ENCODE results near the gene TMA7B. TPM values are rescaled to one million over a fixed set of nuclear protein-coding genes. Genes with fewer than 3 reads are reported as not detected.

The TMA7B gene
- polyA plus RNA-seq, 1 of the 3 experiments (the other 2 are of a cell fraction) = not detected

GRCh38 chr22:39910876-39911613 lies 49.2 kb upstream of the TMA7B start:
- WGBS (ENCODE audit: low lambda C conversion rate) = 85% methylated on average over 9 of the region's 9 CpGs
- H3K4me2 ChIP-seq = no peak overlapping the region
- no peaks in the 10 kb centered on the region for H3K36me3 ChIP-seq (replicated peaks in 1 of 2; ENCODE audit: control insufficient read depth in 1 of 2, insufficient read depth in 2 of 2, low read length in 1 of 2)
- ChIA-PET POLR2A (no interaction called here), CTCF (interaction anchor here (0.6 kb wide), 2 partner anchors 19 to 32 kb away, joined by 3 read pairs; no protein-coding TSS in a partner anchor)
- no peaks in the 10 kb centered on the region for H4K20me1 ChIP-seq (ENCODE audit: insufficient read depth)
- H3K27me3 ChIP-seq (ENCODE audit: insufficient read depth) = no peaks in the 10 kb centered on the region
- no peak overlapping the region for H2AFZ ChIP-seq (ENCODE audit: low read depth)
- no peak for TF ChIP-seq TAF1 (IDR thresholded peaks at IDR 0.05; ENCODE audit: borderline replicate concordance, low read depth, low read length)
- no peaks in the 10 kb centered on the region for H3K79me2 ChIP-seq (ENCODE audit: insufficient read depth)
- H3K27ac ChIP-seq (ENCODE audit: low read depth in 2 of 2, low read length in 1 of 2) = no peak overlapping the region
- H3F3A ChIP-seq (replicated peaks; ENCODE audit: insufficient read depth) = no peaks in the 10 kb centered on the region
- DNase-seq = no peak
- no peak overlapping the region for H3K9ac ChIP-seq
- H3K4me1 ChIP-seq (ENCODE audit: control insufficient read depth in 1 of 2, insufficient read depth in 2 of 2, low read depth in 1 of 2, low read length in 1 of 2) = no peaks in the 10 kb centered on the region; a peak in 1 of 4 replicates
- H3K9me3 ChIP-seq = no peaks in the 10 kb centered on the region
- no peaks in the 10 kb centered on the region for H3K9me2 ChIP-seq
- no peak overlapping the region for H3K4me3 ChIP-seq (ENCODE audit: low read depth in 2 of 2, low read length in 1 of 2)

- Histone ChIP-seq H4K20me1 (ENCODE audit: insufficient read depth) (no peaks in the 10 kb centered on the region), H3K27me3 (ENCODE audit: insufficient read depth) (no peaks in the 10 kb centered on the region), H3K79me2 (ENCODE audit: insufficient read depth) (no peaks in the 10 kb centered on the region), H3K27ac (ENCODE audit: low read depth in 2 of 2, low read length in 1 of 2) (no peak overlapping the region), H3K9ac (no peak overlapping the region), H3K4me1 (ENCODE audit: control insufficient read depth in 1 of 2, insufficient read depth in 2 of 2, low read depth in 1 of 2, low read length in 1 of 2) (no peaks in the 10 kb centered on the region; a peak in 1 of 4 replicates), H3K9me2 (no peaks in the 10 kb centered on the region), H3K4me2 (no peak overlapping the region), H3K4me3 (ENCODE audit: low read depth in 2 of 2, low read length in 1 of 2) (no peak overlapping the region), H3F3A (replicated peaks; ENCODE audit: insufficient read depth) (no peaks in the 10 kb centered on the region), H2AFZ (ENCODE audit: low read depth) (no peak overlapping the region), H3K9me3 (no peaks in the 10 kb centered on the region), H3K36me3 (replicated peaks in 1 of 2; ENCODE audit: control insufficient read depth in 1 of 2, insufficient read depth in 2 of 2, low read length in 1 of 2) (no peaks in the 10 kb centered on the region)
- DNase-seq = no peak
- ChIA-PET POLR2A (no interaction called here), CTCF (no interaction called here)
- 57% methylated on average over 5 of the region's 5 CpGs for WGBS (ENCODE audit: low lambda C conversion rate)
- TF ChIP-seq, protein P1, sequence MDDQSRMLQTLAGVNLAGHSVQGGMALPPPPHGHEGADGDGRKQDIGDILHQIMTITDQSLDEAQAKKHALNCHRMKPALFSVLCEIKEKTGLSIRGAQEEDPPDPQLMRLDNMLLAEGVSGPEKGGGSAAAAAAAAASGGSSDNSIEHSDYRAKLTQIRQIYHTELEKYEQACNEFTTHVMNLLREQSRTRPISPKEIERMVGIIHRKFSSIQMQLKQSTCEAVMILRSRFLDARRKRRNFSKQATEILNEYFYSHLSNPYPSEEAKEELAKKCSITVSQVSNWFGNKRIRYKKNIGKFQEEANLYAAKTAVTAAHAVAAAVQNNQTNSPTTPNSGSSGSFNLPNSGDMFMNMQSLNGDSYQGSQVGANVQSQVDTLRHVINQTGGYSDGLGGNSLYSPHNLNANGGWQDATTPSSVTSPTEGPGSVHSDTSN (IDR thresholded peaks at IDR 0.05) = no peak
These were observed 46.9 kb upstream of the TMA7B start for GRCh38 chr22:39913321-39913720.

DNA sequence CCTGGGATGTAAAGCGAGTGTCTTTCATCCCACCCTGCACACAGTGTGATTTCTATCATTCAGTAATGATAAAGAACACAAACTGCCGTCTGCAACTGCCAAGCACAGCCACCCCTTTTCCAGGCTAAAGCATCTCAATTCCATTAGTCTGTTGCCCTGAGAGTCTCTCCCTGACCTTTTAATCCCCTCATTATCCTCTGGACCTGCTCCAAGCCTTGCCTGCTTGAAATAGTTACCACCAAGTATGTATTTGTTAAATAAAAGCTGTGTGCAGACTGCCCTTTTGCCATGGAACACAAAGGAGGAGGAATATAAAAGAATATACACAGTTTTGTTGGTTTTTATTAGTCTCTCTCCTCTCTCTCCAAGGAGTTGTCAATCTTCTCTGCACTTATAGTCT lies 46.3 kb upstream of the TMA7B start:
- ChIA-PET POLR2A (no interaction called here), CTCF (no interaction called here)
- WGBS (ENCODE audit: low lambda C conversion rate) = 80% methylated on average over 1 of the region's 2 CpGs
- H3K9ac ChIP-seq = no peak overlapping the region
- TF ChIP-seq, protein P1 (IDR thresholded peaks at IDR 0.05) = no peak
- TF ChIP-seq EZH2phosphoT487 (IDR thresholded peaks at IDR 0.05; ENCODE audit: borderline replicate concordance, low read depth) = no peak
- TF ChIP-seq TAF1 (IDR thresholded peaks at IDR 0.05; ENCODE audit: borderline replicate concordance, low read depth, low read length) = no peak
- TF ChIP-seq TEAD4 (IDR thresholded peaks at IDR 0.05; ENCODE audit: borderline replicate concordance, insufficient read depth) = no peak
- TF ChIP-seq, protein P2, sequence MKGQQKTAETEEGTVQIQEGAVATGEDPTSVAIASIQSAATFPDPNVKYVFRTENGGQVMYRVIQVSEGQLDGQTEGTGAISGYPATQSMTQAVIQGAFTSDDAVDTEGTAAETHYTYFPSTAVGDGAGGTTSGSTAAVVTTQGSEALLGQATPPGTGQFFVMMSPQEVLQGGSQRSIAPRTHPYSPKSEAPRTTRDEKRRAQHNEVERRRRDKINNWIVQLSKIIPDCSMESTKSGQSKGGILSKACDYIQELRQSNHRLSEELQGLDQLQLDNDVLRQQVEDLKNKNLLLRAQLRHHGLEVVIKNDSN (IDR thresholded peaks at IDR 0.05; ENCODE audit: borderline replicate concordance, low read depth) = no peak
- no peak for TF ChIP-seq MXI1 (IDR thresholded peaks at IDR 0.05; ENCODE audit: low read depth, low read length)
- TF ChIP-seq SMC3 (IDR thresholded peaks at IDR 0.05; ENCODE audit: low read depth, low read length) = no peak
- H3K36me3 ChIP-seq (replicated peaks in 1 of 2; ENCODE audit: control insufficient read depth in 1 of 2, insufficient read depth in 2 of 2, low read length in 1 of 2) = no peaks in the 10 kb centered on the region
- H3K4me3 ChIP-seq (ENCODE audit: low read depth in 2 of 2, low read length in 1 of 2) = no peak overlapping the region
- no peaks in the 10 kb centered on the region for H3K79me2 ChIP-seq (ENCODE audit: insufficient read depth)
- H3K27ac ChIP-seq (ENCODE audit: low read depth in 2 of 2, low read length in 1 of 2) = no peak overlapping the region
- no peaks in the 10 kb centered on the region for H4K20me1 ChIP-seq (ENCODE audit: insufficient read depth)
- H3F3A ChIP-seq (replicated peaks; ENCODE audit: insufficient read depth) = no peaks in the 10 kb centered on the region
- no peak overlapping the region for H2AFZ ChIP-seq (ENCODE audit: low read depth)
- H3K9me3 ChIP-seq = no peaks in the 10 kb centered on the region
- no peaks in the 10 kb centered on the region for H3K27me3 ChIP-seq (ENCODE audit: insufficient read depth)
- H3K4me2 ChIP-seq = no peak overlapping the region
- no peaks in the 10 kb centered on the region for H3K9me2 ChIP-seq
- no peaks in the 10 kb centered on the region; a peak in 1 of 4 replicates for H3K4me1 ChIP-seq (ENCODE audit: control insufficient read depth in 1 of 2, insufficient read depth in 2 of 2, low read depth in 1 of 2, low read length in 1 of 2)
- DNase-seq = peak; percentile 21
